ENCODE measurements around the gene UBE2K.
"Not testable (repeated sequence)": the region's sequence is repeated elsewhere in the genome, so short reads cannot be mapped to it uniquely, and the experiment has no call there.

Gene UBE2K, protein sequence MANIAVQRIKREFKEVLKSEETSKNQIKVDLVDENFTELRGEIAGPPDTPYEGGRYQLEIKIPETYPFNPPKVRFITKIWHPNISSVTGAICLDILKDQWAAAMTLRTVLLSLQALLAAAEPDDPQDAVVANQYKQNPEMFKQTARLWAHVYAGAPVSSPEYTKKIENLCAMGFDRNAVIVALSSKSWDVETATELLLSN

DNA sequence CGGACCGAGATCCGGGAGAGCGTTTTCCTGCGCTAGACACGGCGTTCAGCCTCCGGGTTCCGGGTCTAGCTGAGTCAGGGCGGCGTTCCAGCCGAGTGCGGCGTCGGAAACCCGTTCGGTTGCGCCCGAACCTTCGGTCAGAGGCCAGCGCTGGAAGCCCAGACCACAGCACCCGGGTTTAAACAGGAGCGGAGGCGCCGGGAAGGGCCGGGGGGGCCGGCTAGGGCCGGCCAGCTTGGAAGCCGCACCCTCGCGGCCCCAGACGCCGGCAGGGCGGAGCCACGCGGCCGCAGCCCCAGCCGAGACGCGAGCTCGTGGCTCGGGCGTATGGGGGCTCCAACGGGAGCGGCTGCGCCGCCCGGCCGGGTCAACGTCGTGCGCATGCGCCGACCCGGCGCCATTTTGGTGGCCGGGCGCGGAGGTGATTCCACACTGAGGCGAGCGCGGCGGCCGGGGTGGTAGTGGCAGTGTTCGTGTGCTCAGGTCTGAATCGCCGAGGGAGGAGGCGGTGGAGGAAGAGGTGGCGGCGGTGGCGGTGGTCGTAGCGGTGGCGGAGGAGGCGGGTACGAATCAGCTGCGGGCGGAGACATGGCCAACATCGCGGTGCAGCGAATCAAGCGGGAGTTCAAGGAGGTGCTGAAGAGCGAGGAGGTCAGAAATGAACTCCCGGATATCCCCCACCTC, at the start of gene UBE2K:
Gene UBE2K, plus strand, starts transcription at position 397 of the 684 bp plus-strand sequence. Its CDS starts 192 bp downstream, at position 589.
- DNase-seq = peak; percentile 83 to 90

DNA sequence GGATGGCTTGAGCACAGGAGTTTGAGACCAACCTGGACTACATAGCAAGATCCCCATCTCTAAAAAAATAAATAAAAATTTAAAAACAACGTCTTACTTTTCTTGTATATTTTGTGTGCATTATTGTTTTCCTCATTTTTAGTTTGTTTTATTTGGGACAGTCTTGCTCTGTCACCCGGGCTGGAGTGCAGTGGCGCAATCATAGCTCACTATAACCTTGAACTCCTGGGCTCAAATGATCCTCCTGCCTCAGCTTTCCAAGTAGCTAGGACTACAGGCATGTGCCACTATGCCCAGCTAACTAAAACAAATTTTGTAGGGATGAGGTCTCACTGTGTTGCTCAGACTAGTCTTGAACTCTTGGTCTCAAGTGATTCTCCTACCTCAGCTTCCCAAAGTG, 49.7 kb upstream of the UBE2K start:
- no peak for DNase-seq

DNA sequence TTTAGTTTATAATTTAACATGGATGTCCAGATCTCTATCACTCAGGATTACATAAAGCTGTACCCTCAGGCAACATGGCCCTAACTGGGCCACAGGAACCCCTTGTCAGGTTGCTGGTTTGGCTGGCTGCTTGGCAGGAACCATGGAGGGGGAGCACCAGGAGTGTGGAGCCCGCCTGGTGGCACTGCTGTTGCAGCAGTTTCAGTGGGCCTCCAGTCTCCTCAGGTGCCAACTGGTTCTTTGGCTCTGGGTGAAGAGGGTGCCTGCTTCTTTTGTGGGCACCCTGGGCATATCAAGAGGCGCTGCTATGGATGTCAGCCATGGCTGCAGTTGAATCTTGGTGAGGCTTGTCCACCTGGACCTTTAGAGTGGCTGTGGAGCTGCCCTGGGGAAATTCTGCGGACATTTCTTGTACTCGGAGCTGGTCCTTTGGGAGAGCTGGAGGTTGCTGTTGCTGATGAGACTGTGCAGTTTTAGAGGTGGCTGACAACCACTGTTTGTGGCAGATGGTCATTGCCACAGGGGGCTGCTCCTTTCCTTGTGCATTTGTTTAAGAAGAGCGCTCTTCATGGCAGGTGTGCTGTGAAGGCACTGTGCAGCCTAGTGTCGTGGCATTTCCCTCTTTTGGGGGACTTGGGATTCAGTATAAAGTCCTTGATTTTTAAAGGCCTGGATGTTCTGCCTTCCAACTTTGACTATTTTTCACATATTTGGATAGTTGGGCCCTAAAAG, 48.9 kb upstream of the UBE2K start:
- DNase-seq = no peak

DNA sequence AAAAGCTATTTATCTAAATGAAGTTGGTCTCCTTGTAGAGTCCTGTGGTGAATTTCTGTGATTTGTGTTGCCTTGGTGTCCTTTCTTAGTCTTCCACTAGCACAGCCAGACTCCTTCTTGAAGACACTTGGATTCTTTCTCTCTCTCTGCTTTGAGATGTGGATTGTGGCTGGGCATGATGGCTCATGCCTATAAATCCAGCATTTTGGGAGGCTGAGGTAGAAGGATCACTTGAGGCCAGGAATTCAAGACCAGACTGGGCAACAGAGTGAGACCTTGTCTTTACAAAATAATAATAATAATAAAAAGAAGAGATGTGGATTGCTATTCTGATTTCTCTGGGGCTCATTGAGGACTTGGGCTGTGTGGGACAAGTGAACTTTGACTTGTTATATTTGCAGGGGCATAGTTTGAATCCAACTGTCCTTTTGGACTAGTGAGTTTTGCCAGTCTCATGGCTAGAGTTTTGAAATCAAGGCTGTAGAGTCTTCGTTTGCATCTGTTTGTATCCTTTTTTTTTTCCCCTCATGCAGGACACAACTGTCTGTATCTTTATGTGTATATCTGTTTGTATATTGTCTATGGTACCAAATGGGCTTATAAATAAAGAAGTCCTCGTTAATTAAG, 48.2 kb upstream of the UBE2K start:
- no peak for DNase-seq

DNA sequence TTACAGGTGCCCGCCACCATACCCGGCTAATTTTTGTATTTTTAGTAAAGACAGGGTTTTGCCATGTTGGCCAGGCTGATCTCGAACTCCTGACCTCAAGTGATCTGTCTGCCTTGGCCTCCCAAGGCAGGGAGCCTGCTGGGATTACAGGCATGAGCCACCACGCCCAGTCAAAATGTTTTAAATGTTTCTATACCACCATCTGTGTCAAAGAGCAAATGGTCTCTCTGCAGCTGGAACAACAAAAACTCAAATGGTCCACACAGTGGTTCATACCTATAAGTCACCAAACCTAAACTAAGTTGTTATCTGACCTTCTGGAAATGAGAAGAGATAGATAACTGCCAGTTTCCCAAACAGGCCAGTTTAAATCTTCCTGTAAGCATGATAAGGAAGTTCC, 46.4 kb upstream of the UBE2K start:
- DNase-seq = not testable (repeated sequence)

DNA sequence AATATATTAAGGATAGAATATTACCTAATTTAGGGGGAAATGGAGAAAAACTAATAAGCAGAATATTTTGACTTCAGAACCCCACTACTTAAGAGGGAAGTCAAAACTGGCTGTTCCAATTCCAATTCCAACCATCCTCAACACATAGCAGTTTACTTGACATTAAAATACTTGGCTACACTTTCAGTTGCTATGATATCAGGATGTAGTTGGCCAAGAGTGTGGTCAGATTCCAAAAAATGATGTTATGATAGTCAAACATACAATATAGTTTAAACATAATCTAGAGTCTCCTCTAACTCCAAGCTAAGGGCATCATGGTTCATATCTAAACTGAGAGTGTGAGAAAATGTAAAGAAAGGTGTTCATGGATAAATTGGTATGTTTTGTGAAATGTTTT, 42.7 kb upstream of the UBE2K start:
- no peak for DNase-seq

DNA sequence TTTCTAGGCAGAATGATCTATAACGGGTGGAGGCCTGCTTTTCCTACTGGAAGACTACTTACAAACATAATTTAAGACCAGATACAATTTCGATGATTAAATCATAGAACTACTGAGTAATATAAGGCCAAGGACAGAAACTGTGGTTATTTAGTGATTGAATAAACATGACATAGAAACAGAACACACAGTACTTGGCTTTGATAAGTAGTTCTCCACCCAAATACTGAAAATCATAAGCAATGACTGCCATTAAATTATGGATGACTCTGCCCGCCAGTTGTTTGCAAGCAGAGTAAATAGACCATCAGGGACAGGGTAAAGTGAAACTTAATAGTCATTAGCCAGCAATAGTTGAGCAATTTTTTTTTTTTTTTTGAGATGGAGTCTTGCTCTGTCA, 42.1 kb upstream of the UBE2K start:
- DNase-seq = no peak

DNA sequence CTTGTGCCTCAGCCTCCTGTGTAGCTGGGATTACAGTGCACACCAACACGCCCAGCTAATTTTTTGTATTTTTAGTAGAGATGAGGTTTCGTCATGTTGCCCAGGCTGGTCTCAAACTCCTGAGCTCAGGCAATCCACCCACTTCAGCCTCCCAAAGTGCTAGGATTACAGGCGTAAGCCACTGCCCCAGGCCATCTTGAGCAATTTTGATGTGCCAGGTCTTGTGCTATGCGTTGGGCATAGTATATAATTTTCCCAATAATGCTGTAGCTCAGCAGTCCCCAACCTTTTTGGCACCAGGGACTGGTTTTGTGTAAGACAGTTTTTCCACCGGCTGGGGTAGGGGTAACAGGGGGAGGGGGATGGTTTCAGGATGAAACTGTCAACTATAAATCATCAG, 41.3 kb upstream of the UBE2K start:
- DNase-seq = not testable (repeated sequence)

DNA sequence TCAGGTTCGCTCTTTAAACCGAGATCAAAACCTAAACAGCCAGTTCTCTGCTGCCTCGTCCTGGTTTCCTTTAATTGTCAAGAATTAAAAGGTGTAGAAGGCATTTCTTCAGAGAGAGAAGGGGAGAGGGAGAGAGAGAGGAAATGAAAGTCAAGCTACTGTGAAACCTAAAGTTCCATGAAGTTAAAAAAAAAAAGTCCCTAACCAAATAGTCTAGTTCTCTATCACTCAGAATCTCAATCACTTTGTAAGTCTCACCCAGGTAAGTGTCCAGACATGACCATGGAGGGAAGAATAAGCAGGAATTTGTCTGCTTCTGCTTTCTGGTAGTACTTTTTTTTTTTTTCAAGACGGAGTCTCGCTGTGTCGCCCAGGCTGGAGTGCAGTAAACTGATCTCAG, 40.5 kb upstream of the UBE2K start:
- no peak for DNase-seq

DNA sequence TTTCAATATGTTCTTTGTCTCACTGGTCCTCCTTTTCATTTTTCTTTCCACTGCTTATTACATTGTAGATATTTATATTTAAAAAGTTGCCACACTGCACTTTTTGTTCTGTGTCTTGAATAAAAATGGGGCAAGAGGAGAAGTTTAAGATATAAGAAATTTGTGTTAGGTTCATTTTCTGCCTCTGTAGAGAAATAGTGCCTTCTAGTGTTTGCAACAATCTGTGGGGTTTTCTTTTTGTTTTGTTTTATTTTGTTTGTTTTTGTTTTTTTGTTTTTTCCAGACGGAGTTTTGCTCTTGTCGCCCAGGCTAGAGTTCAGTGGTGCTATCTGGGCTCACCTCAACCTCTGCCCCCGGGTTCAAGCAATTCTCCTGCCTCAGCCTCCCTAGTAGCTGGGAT, 39.2 kb upstream of the UBE2K start:
- DNase-seq = no peak

DNA sequence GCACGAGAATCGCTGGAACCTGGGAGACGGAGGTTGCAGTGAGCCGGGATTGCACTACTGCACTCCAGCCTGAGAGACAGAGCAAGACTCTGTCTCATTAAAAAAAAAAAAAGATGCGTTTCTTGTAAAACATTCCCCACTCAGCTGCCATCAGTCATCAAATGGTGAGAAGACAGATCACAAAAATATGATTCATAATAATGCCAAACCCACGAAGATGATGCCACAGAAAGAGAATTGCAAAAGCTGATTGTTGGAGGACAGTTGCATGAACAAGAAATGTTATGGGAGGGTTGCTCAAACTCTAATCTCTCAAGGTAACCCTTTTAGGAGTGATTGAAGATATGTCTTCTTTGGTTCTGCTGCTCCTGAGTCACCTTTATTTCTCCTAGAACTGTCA, 37.9 kb upstream of the UBE2K start:
- DNase-seq = no peak

DNA sequence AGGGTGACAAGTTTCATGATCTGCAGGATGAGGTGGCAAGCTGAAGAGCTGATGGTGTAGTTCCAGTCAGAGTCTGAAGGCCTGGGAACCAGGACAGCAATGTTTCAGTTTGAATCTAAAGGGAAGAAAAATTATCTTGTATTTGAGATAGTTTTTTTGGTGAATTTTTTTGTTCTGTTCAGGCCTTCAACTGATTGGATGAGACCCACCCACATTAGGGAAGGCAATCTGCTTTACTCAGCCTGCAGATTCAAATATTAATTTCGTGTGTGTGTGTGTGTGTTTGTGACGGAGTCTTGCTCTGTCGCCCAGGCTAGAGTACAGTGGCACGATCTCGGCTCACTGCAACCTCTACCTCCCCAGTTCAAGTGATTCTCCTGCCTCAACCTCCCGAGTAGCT, 37.2 kb upstream of the UBE2K start:
- DNase-seq = no peak

DNA sequence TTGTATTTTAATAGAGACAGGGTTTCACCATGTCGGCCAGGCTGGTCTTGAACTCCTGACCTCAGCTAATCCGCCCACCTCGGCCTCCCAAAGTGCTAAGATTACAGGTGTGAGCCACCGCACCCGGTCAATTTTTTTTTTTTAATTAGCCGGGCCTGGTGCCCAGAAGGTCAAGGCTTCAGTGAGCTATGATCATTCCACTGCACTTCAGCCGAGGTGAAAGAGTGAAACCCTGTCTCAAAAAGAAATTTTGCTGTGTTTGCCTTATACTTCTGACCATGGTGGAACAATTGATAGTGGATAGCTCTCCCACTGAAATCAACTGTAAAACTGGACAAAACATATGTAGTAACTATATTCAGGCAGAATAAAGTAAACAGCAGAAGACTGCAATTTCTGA, 35.3 kb upstream of the UBE2K start:
- no peak for DNase-seq

DNA sequence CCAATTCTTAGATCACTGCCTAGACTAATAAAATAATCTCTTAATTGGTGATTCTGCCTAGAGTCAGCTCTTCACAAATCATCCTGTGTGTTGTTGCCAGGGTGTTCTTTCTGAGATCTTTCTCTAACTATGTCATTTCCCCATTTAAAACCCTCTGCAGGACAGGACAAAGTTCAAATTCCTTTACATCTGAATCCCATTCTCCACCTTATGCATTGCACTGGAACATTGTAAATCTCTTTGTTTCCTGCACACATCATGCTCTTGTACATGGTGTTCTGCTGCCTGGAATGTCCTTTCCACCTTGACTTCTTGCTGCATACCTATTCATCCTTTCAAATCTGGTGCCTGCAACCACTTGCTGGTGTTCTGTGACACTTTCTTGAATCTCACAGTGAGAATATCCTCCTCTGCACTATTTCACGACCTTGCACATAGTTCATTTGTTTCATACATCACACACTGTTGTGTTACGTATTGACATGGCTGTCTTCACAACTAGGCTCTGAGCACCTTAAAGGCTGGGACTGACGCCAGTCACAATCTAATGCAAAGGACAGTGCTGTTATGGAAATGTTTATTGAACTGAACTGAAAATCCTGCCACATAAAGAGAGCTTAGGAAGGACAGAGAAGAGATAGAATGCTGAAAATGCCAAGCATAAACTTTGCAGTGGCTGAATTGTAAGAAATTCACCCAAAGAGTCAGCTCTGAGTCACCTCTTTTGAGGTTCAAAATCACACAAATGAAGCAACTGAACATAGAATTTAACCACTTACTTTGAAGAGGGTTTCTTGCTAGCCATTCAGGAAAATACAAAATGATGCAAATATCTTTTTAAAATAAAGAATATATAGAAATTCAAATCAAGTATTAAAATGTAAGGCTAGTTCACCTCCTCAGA, 32.9 kb upstream of the UBE2K start:
- no peak for DNase-seq

DNA sequence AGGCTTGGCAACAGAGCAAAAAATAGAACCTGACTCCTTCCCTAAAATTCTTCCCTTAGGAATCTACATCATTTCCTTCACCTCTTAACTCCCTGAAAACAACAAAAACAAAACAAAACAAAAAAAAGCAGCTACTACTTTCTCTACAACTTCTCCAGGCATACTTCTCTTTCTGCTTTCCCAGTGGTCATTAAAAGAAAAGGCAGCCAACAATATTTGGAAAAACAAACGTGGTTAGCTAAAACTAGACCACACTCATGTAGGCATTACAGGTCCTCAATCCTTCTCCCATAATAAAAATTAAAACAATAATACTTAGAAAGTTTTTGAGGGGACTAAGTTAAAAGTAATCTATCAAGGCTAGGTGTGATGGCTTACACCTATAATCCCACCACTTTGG, 30.2 kb upstream of the UBE2K start:
- DNase-seq = no peak

DNA sequence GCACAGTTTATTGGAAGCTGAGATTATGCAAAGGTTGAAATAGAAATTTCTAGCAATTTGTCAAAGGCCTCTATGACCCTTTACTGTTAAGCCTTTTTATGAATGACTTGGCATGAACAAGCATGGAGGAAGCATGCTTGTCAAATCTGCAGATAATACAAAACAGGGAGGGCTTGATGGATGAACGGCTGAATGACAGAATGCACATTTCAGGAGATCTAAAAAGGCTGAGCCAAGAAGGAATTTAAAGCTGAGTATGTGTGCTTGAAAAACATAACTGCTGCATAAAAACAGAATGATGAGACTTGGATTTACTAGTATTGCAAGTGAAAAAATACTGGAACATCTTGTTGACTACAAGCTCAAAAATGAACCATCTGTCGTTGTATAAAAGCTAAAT, 29.0 kb upstream of the UBE2K start:
- DNase-seq = no peak

DNA sequence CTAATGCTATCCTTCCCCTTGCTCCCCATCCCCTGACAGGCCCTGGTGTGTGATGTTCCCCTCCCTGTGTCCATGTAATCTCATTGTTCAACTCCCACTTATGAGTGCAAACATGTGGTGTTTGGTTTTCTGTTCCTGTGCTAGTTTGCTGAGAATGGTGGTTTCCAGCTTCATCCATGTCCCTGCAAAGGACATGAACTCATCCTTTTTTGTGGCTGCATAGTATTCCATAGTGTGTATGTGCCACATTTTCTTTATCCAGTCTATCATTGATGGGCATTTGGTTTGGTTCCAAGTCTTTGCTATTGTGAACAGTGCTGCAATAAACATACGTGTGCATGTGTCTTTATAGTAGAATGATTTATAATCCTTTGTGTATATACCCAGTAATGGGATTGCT, 27.6 kb upstream of the UBE2K start:
- not testable (repeated sequence) for DNase-seq

DNA sequence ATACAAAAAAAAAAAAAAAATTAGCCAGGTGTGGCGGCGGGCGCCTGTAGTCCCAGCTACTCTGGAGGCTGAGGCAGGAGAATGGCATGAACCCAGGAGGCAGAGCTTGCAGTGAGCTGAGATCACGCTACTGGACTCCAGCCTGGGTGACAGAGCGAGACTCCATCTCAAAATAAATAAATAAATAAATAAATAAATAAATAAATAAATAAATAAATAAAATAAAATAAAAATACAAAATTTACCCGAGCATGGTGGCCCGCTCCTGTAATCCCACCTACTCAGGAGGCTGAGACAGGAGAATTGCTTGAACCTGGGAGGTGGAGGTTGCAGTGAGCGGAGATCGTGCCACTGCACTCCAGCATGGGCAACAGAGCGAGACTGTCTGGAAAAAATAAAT, 22.3 kb upstream of the UBE2K start:
- not testable (repeated sequence) for DNase-seq

DNA sequence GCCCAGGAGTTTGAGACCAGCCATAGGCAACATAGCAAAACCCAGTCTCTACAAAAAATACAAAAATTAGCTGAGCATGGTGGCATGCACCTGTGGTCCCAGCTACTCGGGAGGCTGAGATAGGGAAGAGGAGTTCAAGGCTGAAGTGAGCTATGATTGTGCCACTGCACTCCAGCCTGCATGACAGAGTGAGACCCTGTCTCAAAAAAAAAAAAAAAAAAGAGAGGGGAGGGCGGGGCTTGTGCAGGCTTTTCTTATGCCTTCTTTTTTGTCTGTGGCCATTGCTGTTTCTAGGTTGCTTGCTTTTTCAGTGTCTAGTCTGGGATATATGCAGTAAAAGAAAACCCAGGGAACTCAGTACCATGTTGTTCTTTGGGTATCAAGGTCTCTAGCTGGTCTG, 16.9 kb upstream of the UBE2K start:
- DNase-seq = not testable (repeated sequence)

DNA sequence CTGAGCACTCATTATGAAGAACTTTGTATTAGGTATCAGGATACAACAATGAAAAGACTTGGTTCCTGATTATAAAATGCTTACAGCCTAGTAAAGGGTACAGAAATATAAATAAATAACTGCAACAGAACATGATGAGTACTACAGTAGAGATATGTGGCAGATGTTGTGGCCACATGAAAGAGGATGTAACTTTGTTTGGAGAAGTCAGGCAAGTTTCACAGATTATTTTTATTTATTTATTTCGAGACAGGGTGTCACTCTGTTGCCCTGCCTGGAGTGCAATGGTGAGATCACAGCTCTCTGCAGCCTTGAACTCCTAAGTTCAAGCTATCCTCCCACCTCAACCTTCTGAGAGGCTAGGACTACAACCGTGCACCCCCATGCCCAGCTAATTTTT, 15.8 kb upstream of the UBE2K start:
- DNase-seq = no peak

DNA sequence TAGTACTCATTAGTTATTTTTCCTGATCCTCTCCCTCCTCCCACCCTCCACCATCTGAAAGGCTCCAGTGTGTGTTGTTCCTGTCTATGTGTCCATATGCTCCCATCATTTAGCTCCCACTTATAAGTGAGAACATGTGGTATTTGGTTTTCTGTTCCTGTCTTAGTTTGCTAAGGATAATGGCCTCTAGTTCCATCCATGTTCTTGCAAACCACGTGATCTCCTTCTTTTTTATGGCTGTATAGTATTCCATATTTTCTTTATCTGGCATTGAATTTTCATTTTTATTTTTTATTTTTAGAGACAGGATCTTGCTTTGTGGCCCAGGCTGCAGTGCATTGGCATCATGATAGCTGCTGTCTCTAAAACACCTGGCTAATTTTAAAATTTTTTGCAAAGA, 11.9 kb upstream of the UBE2K start:
- DNase-seq = no peak

DNA sequence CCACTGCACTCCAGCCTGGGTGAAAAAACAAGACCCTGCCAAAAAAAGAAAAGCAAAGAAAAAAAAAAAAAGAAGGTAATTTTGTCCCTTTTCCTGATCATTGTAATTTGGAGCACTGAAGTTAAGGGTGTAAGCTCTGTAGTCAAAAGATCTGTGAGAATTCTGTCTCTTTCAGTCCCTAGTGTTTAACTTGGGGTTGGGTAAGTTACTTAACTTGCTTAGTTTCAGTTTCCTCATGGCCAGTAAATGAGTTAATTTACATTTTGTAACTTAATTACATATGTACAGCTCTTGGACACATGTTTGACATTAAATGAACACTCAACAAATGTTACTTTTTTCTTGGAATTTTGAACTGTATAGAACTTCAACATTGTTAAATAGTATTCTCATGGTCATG, 10.9 kb upstream of the UBE2K start:
- no peak for DNase-seq

DNA sequence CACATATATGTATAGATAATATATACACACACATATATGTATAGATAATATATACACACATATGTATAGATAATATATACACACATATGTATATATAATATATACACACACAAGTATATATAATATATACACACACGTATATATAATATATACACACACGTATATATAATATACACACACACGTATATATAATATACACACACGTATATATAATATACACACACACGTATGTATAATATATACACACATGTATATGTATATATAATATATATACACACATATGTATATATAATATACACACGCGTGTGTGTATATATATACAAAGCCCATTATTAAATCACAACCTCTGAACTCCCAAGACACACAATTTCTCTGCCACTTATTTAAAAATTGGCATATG, 8.0 kb upstream of the UBE2K start:
- no peak for DNase-seq

All from NCI-H187 (cell line).